GM19395 (cell line): Measurements from ENCODE around the gene CCDC141.

Experiments
- ATAC-seq: cut with Tn5 transposase; IDR thresholded peaks from one replicate; pipeline ENCODE4 v1.9.1; 2021; ENCODE audit warnings: mild to moderate bottlenecking, moderate library complexity; ENCODE audit not compliant: unreplicated experiment

CCDC141 gene

GRCh38 chr2:178914259-178914849 is 135.6 kb downstream of the CCDC141 start:
- peak; percentile 92 for ATAC-seq

GRCh38 chr2:178913049-178913441 is 136.9 kb downstream of the CCDC141 start:
- ATAC-seq: no peak

GRCh38 chr2:178912416-178913048 is 137.4 kb downstream of the CCDC141 start:
- no peak for ATAC-seq

GRCh38 chr2:178911039-178911438 is 138.9 kb downstream of the CCDC141 start:
- no peak for ATAC-seq

GRCh38 chr2:178910005-178910404 is 139.9 kb downstream of the CCDC141 start:
- no peak for ATAC-seq

GRCh38 chr2:178909507-178909906 is 140.4 kb downstream of the CCDC141 start:
- ATAC-seq: no peak

- no peak for ATAC-seq
Measured at GRCh38 chr2:178908810-178909209, 141.1 kb downstream of the CCDC141 start.

GRCh38 chr2:178905261-178905660 is 144.7 kb downstream of the CCDC141 start:
- ATAC-seq: no peak

GRCh38 chr2:178899656-178900055 is 150.3 kb downstream of the CCDC141 start:
- ATAC-seq: no peak

- ATAC-seq: no peak
Measured at GRCh38 chr2:178895872-178896271, 154.1 kb downstream of the CCDC141 start.

GRCh38 chr2:178895171-178895570 is 154.8 kb downstream of the CCDC141 start:
- ATAC-seq: no peak

GRCh38 chr2:178892751-178893625 is 156.9 kb downstream of the CCDC141 start:
- ATAC-seq: no peak

GRCh38 chr2:178891959-178892485 is 157.9 kb downstream of the CCDC141 start:
- no peak for ATAC-seq

GRCh38 chr2:178891265-178891958 is 158.5 kb downstream of the CCDC141 start:
- peak; percentile 98 for ATAC-seq

GRCh38 chr2:178886006-178886405 is 163.9 kb downstream of the CCDC141 start:
- ATAC-seq: no peak

- ATAC-seq: no peak
Measured at GRCh38 chr2:178884440-178884839, 165.5 kb downstream of the CCDC141 start.

GRCh38 chr2:178882666-178883440 is 167.1 kb downstream of the CCDC141 start:
- no peak for ATAC-seq

- ATAC-seq: no peak
Measured at GRCh38 chr2:178881075-178881474, 168.9 kb downstream of the CCDC141 start.

- no peak for ATAC-seq
Measured at GRCh38 chr2:178880257-178880656, 169.7 kb downstream of the CCDC141 start.

GRCh38 chr2:178877874-178878273 is 172.1 kb downstream of the CCDC141 start:
- ATAC-seq: no peak
